GM12892 (cell line): ENCODE data around the gene RIOK3.

Experiments used
- POLR2A ChIP-seq: IDR thresholded peaks from 2 replicates; pipeline ENCODE4 v1.6.1; 2011; ENCODE audit warnings: low read depth, low read length, control low read depth
- TAF1 ChIP-seq: IDR thresholded peaks from 2 replicates; pipeline ENCODE4 v1.6.1; 2011; ENCODE audit warnings: low read depth, mild to moderate bottlenecking, control low read depth, low read length, borderline replicate concordance

DNA sequence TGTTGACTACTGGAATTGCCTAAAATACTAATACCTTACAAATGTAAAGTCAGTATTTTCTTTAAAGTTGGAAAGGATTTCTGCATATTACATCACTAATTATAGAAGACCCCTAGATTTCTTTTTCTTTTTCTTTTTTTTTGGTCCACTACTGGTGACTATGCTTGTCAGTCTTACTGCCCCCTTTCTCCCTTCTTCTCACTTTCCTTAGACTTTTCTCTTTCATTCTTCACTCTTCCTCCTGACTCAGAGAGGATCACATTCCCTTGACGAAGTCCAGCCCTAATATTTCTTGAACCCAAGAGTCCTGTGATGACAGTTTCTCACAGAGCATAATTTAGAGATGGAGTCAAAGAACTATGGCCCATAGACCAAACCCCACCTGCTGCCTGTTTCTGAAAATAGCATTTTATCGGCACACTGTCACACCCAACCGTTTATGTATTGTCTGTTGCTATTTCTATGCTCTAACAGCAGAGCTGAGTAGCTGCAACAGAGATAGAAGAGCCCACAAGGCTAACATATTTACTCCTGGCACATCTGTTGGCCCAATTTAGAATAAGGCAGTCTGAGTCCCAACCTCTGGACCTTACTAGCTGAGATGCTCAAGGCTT, 40.6 kb upstream of the RIOK3 start:
- TF ChIP-seq POLR2A (no peak), TAF1 (no peak)
